Tibial nerve (tissue), 4 donors: Measurements from ENCODE around the gene IFNGR1. TPM values are rescaled to one million over a fixed set of nuclear protein-coding genes. Genes with fewer than 3 reads are reported as not detected.
A peak's percentile ranks its signal among the peaks of the same experiment; 100 is the strongest.

ENCODE experiments used
- DNase-seq, 2 donors: peaks; one replicate each; pipeline ENCODE4 v3.0.0-alpha.2; 2019; ENCODE audit warnings: low spot score in 2 of 2
- H3K27ac ChIP-seq, 4 donors: fragments of 200-600 bp; sonication (generic) in 3 of 4; one replicate each; pipeline ENCODE4 v1.5.1; 2017 to 2019; ENCODE audit warnings: mild to moderate bottlenecking in 1 of 4
- H3K27me3 ChIP-seq, 2 donors: fragments of 200-600 bp; sonication (generic) in 1 of 2; one replicate each; pipeline versions ENCODE4 v1.5.1 to v1.6.0; 2017 to 2019
- H3K36me3 ChIP-seq, 3 donors: fragments of 200-600 bp; sonication (generic); one replicate each; pipeline ENCODE4 v1.5.1; 2018 to 2019
- H3K4me1 ChIP-seq, 4 donors: fragments of 200-600 bp; sonication (generic) in 3 of 4; one replicate each; pipeline ENCODE4 v1.5.1; 2017 to 2019
- H3K4me3 ChIP-seq, 4 donors: fragments of 200-600 bp; sonication (generic) in 3 of 4; one replicate each; pipeline ENCODE4 v1.5.1; 2017 to 2019; ENCODE audit warnings: mild to moderate bottlenecking in 1 of 4, moderate library complexity in 1 of 4
- H3K9me3 ChIP-seq, 4 donors: fragments of 200-600 bp; sonication (generic) in 3 of 4; one replicate each; pipeline ENCODE4 v1.5.1; 2017 to 2019
- EP300 ChIP-seq, 2 donors: sonication (generic); formaldehyde crosslinking; IDR thresholded peaks; one replicate each; pipeline ENCODE4 v1.6.1; 2017; ENCODE audit warnings: antibody characterized with exemption in 2 of 2, mild to moderate bottlenecking in 1 of 2
- POLR2A ChIP-seq, 2 donors: fragments of 450-650 bp; IDR thresholded peaks; one replicate each; pipeline ENCODE4 v1.6.1; 2017; ENCODE audit warnings: antibody characterized with exemption in 2 of 2, mild to moderate bottlenecking in 2 of 2, moderate library complexity in 2 of 2
- WGBS, 2 donors: methylation state at CpG; one replicate each; pipeline ENCODE4 v1.1.5; 2018; 5-methylcytosine and 5-hydroxymethylcytosine counted together
- total RNA-seq, 4 donors: library from RNA; depleted of rRNA; stranded (reverse); fragments of >200 nt; gene quantifications; one replicate each; pipeline ENCODE4 v1.1.0, GENCODE V29; 2016
- TF ChIP-seq, protein P1 (sequence below), 5 experiments: fragments of 200-600 bp in 3 of 5; fragments of 450-650 bp in 2 of 5; sonication (generic) in 3 of 5; IDR thresholded peaks; one replicate each; pipeline ENCODE4 v1.5.1; 2016 to 2019; ENCODE audit warnings: antibody characterized with exemption in 5 of 5, mild to moderate bottlenecking in 3 of 5, moderate library complexity in 2 of 5

Gene IFNGR1
- total RNA-seq, 4 donors from 2014 or later, result 73.8 to 125 (median 97.8) TPM

DNA sequence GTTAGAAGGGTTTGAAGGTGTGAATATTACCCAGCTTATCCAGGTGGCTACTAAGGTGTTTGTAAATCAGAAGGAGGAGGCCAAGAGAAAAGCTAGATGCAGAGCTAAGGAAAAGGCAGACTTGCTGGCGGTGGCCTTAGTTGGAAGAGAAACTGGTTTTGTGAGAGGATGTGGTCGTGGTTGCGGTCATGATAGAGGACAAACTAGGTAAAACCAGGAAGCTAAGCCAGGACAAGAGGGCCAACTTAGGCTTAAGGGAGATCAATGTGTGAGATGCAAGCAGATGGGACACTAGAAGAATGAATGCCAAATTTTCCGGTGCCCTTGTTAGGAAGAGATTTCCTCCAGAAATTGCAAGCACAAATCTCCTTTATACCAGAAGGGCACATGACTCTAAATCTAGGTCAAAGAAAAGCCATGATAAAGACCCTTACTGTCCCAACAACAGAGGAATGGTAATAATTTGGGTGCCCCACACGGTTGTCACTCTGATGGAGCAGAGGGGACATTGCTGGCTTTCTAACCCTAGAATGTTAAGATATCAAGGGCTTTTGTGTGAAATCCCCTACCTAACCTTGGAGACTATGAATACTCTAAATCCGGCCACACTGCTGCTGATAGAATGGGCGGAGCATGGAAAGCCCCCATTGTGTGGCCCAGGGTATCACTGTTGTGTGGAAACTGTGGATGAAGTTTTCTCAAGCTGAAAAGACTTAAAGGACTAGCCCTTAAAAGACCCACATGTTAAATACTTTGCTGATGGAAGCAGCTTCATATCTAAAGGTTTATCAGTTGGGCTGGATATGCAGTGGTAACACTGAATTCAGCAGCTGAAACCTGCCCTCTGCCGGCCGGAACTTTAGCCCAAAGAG, 53.6 kb downstream of the IFNGR1 start:
- 78 to 87% methylated on average over 9 of the region's 9 CpGs for WGBS, 2 donors
- H3K27ac ChIP-seq, result no peak overlapping the region

DNA sequence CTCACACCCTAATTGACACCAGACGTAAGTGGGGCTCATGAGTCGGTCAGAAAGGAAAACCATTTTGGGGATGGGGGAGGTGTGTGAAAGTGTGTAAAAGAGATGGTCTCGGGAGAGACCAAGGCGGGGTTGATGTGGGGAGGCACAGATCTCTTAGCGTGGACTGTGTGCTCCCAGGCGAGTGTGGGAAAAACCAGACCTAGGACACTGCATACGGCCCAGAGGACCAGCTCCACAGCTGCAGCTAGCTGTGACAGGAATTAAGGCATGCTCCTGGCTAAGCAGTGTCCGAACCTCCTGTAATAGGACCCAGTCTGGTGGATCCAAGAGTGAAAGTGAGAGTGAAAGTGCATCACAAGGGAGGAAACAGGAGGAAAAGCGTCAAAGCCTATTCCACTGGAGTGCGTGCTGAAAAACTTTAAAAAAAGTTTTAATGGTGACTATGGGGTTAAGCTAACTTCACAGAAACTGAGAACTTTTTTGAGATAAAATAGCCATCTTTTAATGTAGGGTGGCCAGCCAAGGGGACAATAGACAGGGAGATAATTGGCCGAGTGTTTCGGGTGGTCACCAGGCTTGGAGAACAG, 55.4 kb downstream of the IFNGR1 start:
- H3K4me3 ChIP-seq, result no peak overlapping the region
- H3K27me3 ChIP-seq, result no peaks in the 10 kb centered on the region
- TF ChIP-seq POLR2A (IDR thresholded peaks at IDR 0.05) (no peak), EP300 (IDR thresholded peaks at IDR 0.05) (no peak)
- TF ChIP-seq, protein P1, sequence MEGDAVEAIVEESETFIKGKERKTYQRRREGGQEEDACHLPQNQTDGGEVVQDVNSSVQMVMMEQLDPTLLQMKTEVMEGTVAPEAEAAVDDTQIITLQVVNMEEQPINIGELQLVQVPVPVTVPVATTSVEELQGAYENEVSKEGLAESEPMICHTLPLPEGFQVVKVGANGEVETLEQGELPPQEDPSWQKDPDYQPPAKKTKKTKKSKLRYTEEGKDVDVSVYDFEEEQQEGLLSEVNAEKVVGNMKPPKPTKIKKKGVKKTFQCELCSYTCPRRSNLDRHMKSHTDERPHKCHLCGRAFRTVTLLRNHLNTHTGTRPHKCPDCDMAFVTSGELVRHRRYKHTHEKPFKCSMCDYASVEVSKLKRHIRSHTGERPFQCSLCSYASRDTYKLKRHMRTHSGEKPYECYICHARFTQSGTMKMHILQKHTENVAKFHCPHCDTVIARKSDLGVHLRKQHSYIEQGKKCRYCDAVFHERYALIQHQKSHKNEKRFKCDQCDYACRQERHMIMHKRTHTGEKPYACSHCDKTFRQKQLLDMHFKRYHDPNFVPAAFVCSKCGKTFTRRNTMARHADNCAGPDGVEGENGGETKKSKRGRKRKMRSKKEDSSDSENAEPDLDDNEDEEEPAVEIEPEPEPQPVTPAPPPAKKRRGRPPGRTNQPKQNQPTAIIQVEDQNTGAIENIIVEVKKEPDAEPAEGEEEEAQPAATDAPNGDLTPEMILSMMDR (IDR thresholded peaks at IDR 0.05), result no peak
- 81 to 92% methylated on average over 12 of the region's 12 CpGs for WGBS, 2 donors
- H3K36me3 ChIP-seq, result no peaks in the 10 kb centered on the region
- no peaks in the 10 kb centered on the region for H3K4me1 ChIP-seq
- no peak for DNase-seq
- H3K9me3 ChIP-seq, result no peaks in the 10 kb centered on the region
- H3K27ac ChIP-seq, result no peak overlapping the region

More for the DNA sequence above, 53.6 kb downstream of the IFNGR1 start:
- no peaks in the 10 kb centered on the region for H3K4me1 ChIP-seq
- no peak overlapping the region for H3K4me3 ChIP-seq
- H3K36me3 ChIP-seq, result no peaks in the 10 kb centered on the region
- DNase-seq, result no peak
- no peaks in the 10 kb centered on the region for H3K9me3 ChIP-seq
- TF ChIP-seq POLR2A (IDR thresholded peaks at IDR 0.05), result no peak
- TF ChIP-seq, protein P1 (IDR thresholded peaks at IDR 0.05), result peak in 1 of 5 experiments; percentile 29
- no peaks in the 10 kb centered on the region for H3K27me3 ChIP-seq

DNA sequence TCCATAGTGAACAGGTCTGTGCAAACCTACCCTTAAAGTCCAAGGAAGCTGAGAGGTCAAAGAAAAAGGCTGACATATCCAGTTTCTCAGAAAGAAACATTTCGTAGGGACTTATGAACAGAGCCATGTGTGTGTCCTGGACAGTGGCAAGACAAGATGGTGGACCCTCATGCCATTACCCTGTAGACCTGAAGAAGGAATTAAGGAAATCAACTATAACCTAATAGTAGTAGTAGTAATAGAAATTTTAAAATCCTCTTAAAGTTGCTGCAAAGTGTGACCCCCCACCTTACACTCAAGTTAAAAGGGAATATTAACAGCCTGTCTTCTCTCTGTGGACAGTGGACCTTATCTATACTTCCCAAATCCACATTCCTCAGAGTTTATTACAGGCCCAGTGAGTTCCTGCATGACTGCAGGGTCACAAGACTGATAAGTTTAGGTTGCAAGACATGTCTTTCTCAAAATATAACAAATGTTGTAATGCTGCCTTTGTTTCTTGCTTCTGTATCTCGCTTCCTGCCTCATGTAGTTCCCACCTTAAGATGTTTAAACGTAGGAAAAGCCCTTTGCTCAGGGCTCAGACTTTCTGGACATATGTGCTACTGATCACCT, 56.4 kb downstream of the IFNGR1 start:
- H3K4me3 ChIP-seq, result no peak overlapping the region
- DNase-seq, result no peak
- TF ChIP-seq EP300 (IDR thresholded peaks at IDR 0.05) (no peak), POLR2A (IDR thresholded peaks at IDR 0.05) (no peak)
- TF ChIP-seq, protein P1 (IDR thresholded peaks at IDR 0.05), result no peak
- H3K36me3 ChIP-seq, result no peaks in the 10 kb centered on the region
- no peak overlapping the region for H3K27ac ChIP-seq
- no peaks in the 10 kb centered on the region for H3K9me3 ChIP-seq
- H3K4me1 ChIP-seq, result no peaks in the 10 kb centered on the region
- 74 to 82% methylated on average over 3 of the region's 3 CpGs for WGBS, 2 donors
- no peaks in the 10 kb centered on the region for H3K27me3 ChIP-seq

DNA sequence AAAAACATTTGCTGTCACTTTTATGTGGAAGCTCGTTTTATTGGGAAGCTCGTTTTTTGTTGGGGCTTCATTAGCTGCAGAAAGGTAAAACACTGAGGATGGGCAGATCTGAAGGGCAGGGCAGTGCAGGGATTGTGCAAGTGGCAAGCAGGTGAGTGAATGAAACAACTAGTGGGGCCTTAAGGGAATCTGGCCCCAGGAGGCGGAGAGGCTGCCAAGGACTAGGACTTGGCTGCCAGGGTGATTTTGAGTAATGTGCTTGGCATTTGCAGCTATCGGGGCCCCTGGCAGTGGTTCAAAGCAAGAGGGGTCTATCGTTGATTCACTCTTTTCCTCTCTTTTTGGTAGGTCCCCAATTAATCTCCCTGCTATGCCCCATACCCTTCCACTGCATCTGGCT, 57.2 kb downstream of the IFNGR1 start:
- Histone ChIP-seq H3K9me3 (no peaks in the 10 kb centered on the region), H3K4me3 (no peak overlapping the region), H3K36me3 (no peaks in the 10 kb centered on the region), H3K27me3 (no peaks in the 10 kb centered on the region), H3K4me1 (no peaks in the 10 kb centered on the region), H3K27ac (no peak overlapping the region)
- 75% methylated on average over 5 of the region's 5 CpGs for WGBS, 2 donors
- TF ChIP-seq, protein P1 (IDR thresholded peaks at IDR 0.05), result no peak
- no peak for TF ChIP-seq POLR2A (IDR thresholded peaks at IDR 0.05)
- TF ChIP-seq EP300 (IDR thresholded peaks at IDR 0.05), result no peak
- no peak for DNase-seq

DNA sequence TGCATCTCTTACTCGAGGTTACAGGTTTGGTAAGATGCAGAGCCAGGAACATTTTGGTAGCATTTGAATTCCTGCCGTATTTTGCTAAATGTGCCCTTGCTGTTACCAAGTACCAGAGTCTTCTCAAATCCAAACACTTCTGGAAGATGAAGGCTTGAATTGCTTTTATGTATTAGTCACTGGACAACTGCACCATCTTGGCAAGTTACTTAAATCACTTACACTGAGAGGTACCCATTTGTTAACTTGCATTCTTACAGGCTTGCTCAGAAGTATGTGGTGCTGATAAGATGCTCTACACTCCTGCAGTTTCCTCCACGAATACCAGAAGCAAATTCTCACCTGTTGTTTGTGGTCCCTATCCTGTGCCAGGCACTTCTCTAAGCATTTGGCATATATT, 58.4 kb downstream of the IFNGR1 start:
- no peak for DNase-seq
- TF ChIP-seq, protein P1 (IDR thresholded peaks at IDR 0.05), result no peak
- TF ChIP-seq EP300 (IDR thresholded peaks at IDR 0.05) (no peak), POLR2A (IDR thresholded peaks at IDR 0.05) (no peak)
- Histone ChIP-seq H3K9me3 (no peaks in the 10 kb centered on the region), H3K4me3 (no peak overlapping the region), H3K36me3 (no peaks in the 10 kb centered on the region), H3K27me3 (no peaks in the 10 kb centered on the region), H3K27ac (no peak overlapping the region), H3K4me1 (no peaks in the 10 kb centered on the region)
- WGBS, 2 donors, result 75 to 81% methylated on average over 3 of the region's 3 CpGs
